HG03159 (cell line): Measurements from ENCODE around the gene ARL3.
"Not testable (repeated sequence)": the region's sequence is repeated elsewhere in the genome, so short reads cannot be mapped to it uniquely, and the experiment has no call there.

Experiments used
- ATAC-seq: cut with Tn5 transposase; IDR thresholded peaks from one replicate; pipeline ENCODE4 v1.9.1; 2021; ENCODE audit warnings: mild to moderate bottlenecking, moderate library complexity; ENCODE audit not compliant: unreplicated experiment

The ARL3 gene

DNA sequence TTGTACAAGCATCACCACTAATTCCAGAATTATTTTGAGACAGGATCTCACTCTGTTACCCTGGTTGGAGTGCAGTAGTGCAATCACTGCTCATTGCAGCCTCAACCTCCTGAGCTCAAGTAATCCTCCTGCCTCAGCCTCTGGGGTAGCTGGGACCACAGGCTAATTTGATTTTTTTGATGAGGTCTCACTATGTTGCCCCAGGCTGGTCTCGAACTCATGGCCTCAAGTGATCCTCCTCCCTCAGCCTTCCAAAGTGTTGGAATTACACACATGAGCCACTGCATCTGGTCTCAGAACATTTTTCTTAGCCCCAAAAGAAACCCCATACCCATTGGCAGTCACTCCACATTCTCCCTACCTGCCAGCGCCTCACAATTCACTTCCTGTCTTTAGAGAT is 26.0 kb upstream of the ARL3 start:
- ATAC-seq, result no peak

DNA sequence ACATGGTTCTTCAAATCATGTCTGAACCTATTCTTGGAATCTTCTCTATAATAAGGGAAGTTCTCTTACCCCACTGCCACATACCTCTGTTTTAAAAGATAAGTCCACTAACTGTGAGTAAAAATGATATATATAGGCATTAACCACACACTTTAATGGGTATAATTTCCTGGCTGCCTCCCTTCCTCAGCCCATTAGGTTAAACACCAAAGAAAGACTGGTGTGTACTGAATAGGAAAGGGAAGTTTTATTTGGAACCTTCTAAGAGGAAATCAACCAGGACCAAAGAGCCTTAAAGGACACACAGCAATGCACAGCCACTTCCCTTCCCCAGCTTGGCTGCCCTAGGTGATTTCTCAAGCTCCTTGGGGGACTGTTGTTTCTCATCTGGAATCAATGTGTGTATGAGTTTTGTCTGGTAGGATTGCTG is 24.5 kb upstream of the ARL3 start:
- no peak for ATAC-seq

GRCh38 chr10:102735065-102735562 is 20.9 kb upstream of the ARL3 start:
- no peak for ATAC-seq

GRCh38 chr10:102732661-102733060 is 18.5 kb upstream of the ARL3 start:
- no peak for ATAC-seq

DNA sequence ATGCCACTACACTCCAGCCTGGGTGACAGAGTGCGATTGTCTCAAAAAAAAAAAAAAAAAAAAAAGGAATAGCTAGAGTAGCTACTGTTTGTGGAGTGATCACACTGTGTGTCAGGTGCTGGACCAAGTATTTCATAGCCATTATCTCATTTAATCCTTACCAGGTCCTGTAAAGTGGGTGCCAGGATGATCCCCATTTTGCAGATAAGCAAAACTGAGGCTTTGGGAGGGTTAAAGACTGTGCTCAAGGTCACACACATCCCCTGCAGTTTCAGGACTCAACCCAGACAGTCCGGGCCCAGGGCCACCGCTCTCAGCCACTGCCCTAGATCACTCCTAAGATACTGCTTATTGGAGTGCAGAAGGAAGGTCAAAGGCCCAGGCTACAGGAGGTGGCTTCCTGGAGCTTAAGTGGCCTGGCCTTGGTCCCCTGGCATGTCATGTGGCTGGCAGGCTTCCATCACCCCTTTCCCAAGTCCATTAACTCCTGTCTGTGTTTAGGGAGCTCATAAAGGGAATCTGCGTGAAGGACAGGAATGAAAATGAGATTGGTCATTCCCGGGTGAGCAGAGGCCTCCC is 17.1 kb upstream of the ARL3 start:
- no peak for ATAC-seq

DNA sequence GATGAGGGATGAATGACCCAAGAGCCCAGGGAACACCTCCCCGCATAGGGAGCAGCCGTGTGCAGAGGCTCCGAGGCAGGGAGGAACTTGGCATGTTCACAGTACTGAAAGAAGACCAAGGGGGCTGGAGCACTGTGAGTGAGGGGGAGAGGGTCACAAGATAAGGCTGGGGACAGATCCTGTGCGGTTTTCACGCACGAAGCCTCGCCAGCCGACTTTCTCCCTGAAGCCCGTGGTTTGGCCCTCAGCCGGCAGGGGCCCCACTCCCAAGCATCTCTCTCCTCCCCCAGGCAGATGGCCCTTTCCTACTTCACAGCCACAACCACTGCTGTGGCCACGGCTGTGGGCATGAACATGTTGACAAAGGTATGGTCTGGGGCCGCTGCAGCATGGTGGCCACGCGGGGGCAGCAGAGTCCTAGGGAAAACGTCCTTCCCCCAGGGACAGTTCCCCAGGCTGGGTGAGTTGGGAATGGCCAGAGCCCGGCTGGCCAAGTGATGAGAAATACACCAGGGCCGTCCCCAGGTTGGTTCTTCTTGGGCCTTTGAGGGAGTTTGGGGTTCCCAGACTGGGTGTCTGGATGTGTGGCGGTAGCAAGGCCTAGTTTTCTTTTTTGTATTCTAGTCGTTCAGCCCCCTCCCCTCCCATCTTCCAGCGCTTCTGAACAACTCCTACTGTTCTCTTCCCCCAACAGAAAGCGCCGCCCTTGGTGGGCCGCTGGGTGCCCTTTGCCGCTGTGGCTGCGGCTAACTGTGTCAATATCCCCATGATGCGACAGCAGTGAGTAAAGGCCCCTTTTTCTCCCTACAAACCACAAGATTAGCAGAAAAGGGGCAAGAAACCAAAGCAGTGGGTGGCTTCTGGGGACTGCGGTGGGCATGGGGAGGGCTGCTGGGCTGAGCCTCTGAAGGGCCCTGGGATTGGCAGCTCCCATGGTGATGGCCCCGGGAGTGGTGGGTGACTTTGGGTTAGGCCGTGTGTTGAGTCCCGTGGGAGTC is 15.1 kb upstream of the ARL3 start:
- no peak for ATAC-seq

DNA sequence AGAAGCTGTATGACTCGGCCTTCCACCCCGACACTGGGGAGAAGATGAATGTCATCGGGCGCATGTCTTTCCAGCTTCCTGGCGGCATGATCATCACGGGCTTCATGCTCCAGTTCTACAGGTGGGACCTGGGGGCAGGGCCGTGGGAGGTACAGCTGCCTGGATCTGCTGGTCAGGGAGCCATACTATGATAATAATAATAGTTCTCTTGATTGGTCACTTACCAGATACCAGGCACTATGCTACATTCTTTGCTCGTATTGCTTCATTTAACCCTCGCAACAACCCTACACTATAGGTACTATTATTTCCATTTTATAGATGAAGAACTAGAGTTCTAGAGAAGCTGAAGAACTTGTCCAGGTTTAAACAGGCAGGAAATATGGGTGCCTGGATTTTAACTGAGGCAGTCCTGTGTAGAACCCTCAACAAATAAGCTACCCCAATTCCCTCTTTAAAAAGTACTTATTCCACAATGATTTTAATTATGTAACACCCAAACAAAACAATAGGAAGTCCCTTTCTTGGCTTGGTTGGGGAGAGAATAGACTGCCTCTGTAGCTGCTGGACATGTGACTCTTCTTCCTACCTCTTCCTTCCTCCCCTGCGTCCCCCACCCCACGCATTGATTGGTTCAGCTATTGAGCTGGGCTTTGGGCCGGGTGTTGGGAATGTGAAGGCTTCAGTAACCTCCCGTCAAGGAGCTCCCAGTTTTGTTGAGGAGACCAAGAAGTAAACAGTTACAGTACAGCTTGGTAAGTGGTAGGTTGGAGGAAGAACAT is 13.0 kb upstream of the ARL3 start:
- no peak for ATAC-seq

DNA sequence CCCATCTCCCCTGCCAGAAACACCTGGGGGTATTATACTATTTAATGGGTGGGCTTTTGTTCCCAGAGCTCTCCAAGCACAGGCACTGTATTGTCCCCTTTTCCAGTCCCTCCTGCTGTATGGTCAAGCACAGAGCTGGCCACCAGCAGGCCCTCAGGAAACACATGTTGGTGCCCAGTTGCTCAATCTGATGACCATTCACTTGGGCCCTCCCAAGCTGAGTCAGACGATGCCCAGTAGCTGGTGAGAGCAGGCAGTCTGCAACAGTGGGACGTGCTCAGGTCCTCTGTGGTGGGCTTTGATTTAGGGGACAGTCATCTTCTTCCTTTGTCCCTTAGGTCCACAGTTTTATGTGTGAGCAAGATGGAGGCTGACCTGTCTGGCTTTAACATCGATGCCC is 12.1 kb upstream of the ARL3 start:
- no peak for ATAC-seq

GRCh38 chr10:102723989-102724388 is 9.8 kb upstream of the ARL3 start:
- ATAC-seq, result no peak

GRCh38 chr10:102721954-102722353 is 7.8 kb upstream of the ARL3 start:
- no peak for ATAC-seq

GRCh38 chr10:102720775-102721301 is 6.6 kb upstream of the ARL3 start:
- no peak for ATAC-seq

- ATAC-seq, result no peak
Measured at GRCh38 chr10:102720337-102720736, 6.1 kb upstream of the ARL3 start.

DNA sequence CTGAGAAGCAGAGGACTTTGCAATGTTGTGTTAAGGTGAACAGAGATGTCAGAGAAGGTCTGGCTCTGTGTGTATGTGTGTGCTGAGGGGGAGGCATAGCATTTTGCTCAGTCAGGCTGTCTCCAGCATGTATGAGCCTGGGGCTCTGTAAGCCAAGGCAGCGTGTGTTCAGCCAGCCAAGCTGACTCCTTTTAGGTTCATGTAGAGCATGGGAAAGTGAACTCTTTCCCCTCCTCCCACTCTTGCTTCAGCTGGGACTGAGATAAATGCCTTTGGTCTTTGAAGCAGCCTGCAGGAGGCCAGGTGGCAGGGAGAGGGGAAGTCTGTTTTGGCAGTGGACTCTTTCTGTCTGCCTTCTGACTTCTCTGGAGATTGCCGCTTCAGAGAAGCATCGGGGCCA is 4.0 kb upstream of the ARL3 start:
- ATAC-seq, result no peak

- ATAC-seq, result not testable (repeated sequence)
Measured at GRCh38 chr10:102716900-102717565, 2.8 kb upstream of the ARL3 start.

DNA sequence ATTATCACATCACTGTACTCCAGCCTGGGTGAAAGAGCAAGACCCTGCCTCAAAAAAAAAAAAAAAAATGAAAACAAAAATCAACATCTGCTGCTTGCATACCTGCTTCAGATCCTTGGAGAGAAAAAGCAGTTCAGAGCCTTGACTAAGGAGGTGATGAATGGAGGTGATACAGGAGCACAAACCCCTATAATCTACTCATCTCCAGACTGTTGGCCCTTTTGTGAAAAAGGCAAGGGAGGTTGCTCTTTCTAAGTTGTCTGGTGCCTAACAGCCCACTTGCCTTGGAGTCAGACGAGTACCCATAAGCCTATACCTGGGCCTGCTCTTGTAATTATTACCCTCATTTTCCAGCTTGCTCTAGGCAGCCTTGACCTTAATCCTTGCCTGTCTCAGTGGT is 1.7 kb upstream of the ARL3 start:
- ATAC-seq, result no peak

GRCh38 chr10:102714621-102715455 is 641 bp upstream of the ARL3 start, which contains the start of gene SFXN2:
TSS of gene SFXN2 (plus strand) at chr10:102714636. CDS start at chr10:102726637, 12,001 bp downstream.
- peak; percentile 26 for ATAC-seq

GRCh38 chr10:102713539-102713813 is 721 bp downstream of the ARL3 start:
- no peak for ATAC-seq

- no peak for ATAC-seq
Measured at GRCh38 chr10:102712843-102713538, 1.2 kb downstream of the ARL3 start.

GRCh38 chr10:102712089-102712488 is 2.1 kb downstream of the ARL3 start:
- ATAC-seq, result no peak
